PC-3 (cell line): ENCODE data around the gene ABTB2. TPM values are rescaled to one million over a fixed set of nuclear protein-coding genes. Genes with fewer than 3 reads are reported as not detected.

Experiments used
- ATAC-seq: fragments of 200-7000 bp; cut with Tn5 transposase; 2 replicates; pipeline ENCODE4 v1.9.1; 2020; ENCODE audit warnings: mild to moderate bottlenecking, moderate library complexity
- BruUV-seq: library from RNA; stranded (reverse); fragments of 400-500 nt; replicated peaks from 2 replicates; lab custom pipeline; 2021; lab: Mats Ljungman, UMichigan
- CTCF ChIA-PET: fragments of 300-600 bp; sonication (Branson Sonifier 250); formaldehyde crosslinking; loops from one replicate; lab custom pipeline; 2022; ENCODE audit warnings: antibody characterized with exemption; lab: Charles Lee
- POLR2A ChIA-PET: fragments of 300-600 bp; sonication (Branson Sonifier 250); formaldehyde crosslinking; loops from one replicate; lab custom pipeline; 2022; ENCODE audit warnings: antibody characterized with exemption; ENCODE audit not compliant: unreplicated experiment; lab: Charles Lee
- DNase-seq: peaks from one replicate; pipeline ENCODE4 v3.0.0-alpha.2; 2015
- H2AFZ ChIP-seq: fragments of 300-600 bp; sonication (generic); 2 replicates; pipeline ENCODE4 v1.6.0; 2016; ENCODE audit warnings: antibody characterized with exemption, low read length
- H3F3A ChIP-seq: fragments of 300-600 bp; sonication (generic); one replicate; pipeline ENCODE4 v1.6.0; 2017; ENCODE audit warnings: antibody characterized with exemption, low read length, control low read depth, mild to moderate bottlenecking; ENCODE audit not compliant: unreplicated experiment
- H3K27ac ChIP-seq: fragments of 300-600 bp; sonication (generic); 2 replicates; pipeline ENCODE4 v1.5.1; 2016; ENCODE audit warnings: mild to moderate bottlenecking, low read length
- H3K27me3 ChIP-seq: fragments of 300-600 bp; sonication (generic); 2 replicates; pipeline ENCODE4 v1.6.1; 2016; ENCODE audit warnings: low read length, mixed read lengths
- H3K36me3 ChIP-seq: fragments of 300-600 bp; sonication (generic); 2 replicates; pipeline ENCODE4 v1.6.1; 2016; ENCODE audit warnings: low read depth, mixed run types, low read length, mixed read lengths
- H3K4me1 ChIP-seq: fragments of 300-600 bp; sonication (generic); 2 replicates; pipeline ENCODE4 v1.5.1; 2016; ENCODE audit warnings: low read length; ENCODE audit not compliant: insufficient read depth
- H3K4me2 ChIP-seq: fragments of 300-600 bp; sonication (generic); 2 replicates; pipeline ENCODE4 v1.6.0; 2016; ENCODE audit warnings: low read length
- H3K4me3 ChIP-seq: fragments of 300-600 bp; sonication (generic); 2 replicates; pipeline ENCODE4 v1.5.1; 2016; ENCODE audit warnings: mild to moderate bottlenecking, low read length, mixed read lengths
- H3K79me2 ChIP-seq: fragments of 300-600 bp; sonication (generic); 2 replicates; pipeline ENCODE4 v1.6.1; 2017; ENCODE audit warnings: low read length, mixed read lengths
- H3K9ac ChIP-seq: fragments of 300-600 bp; sonication (generic); 2 replicates; pipeline ENCODE4 v1.6.0; 2016; ENCODE audit warnings: mild to moderate bottlenecking, low read length
- H3K9me2 ChIP-seq: fragments of 300-600 bp; sonication (generic); replicated peaks from 2 replicates; pipeline ENCODE4 v1.6.1; 2016; ENCODE audit warnings: mixed run types, low read length, mixed read lengths
- H3K9me3 ChIP-seq: fragments of 300-600 bp; sonication (generic); 2 replicates; pipeline ENCODE4 v1.6.1; 2016; ENCODE audit warnings: low read length, mixed read lengths
- H4K20me1 ChIP-seq: fragments of 300-600 bp; sonication (generic); 2 replicates; pipeline ENCODE4 v1.6.1; 2016; ENCODE audit warnings: low read length, mixed read lengths
- CTCF ChIP-seq: fragments of 300-600 bp; sonication (generic); conservative IDR thresholded peaks from 2 replicates; pipeline ENCODE4 v1.5.1; 2017; ENCODE audit warnings: antibody characterized with exemption, low read depth, mild to moderate bottlenecking, low read length
- EZH2 ChIP-seq: fragments of 300-600 bp; sonication (generic); IDR thresholded peaks from one replicate; pipeline ENCODE4 v1.6.1; 2017; ENCODE audit warnings: antibody characterized with exemption, mild to moderate bottlenecking, low read length; ENCODE audit not compliant: unreplicated experiment
- EZH2phosphoT487 ChIP-seq: fragments of 300-600 bp; sonication (generic); IDR thresholded peaks from 2 replicates; pipeline ENCODE4 v1.6.1; 2018; ENCODE audit warnings: mild to moderate bottlenecking, antibody characterized with exemption, low read length, borderline replicate concordance
- intact Hi-C: fragments of 100-400 bp; cut with micrococcal nuclease; formaldehyde crosslinking; loops from 2 replicates; pipeline ENCODE4 v1.9.0; 2023
- total RNA-seq: library from RNA; depleted of rRNA; stranded (reverse); fragments of >200 nt; gene quantifications from 2 replicates; pipeline ENCODE4 v1.2.3, GENCODE V29; 2014

ABTB2 gene
- total RNA-seq, 1 experiment from 2014 or later = 5.2 TPM

DNA sequence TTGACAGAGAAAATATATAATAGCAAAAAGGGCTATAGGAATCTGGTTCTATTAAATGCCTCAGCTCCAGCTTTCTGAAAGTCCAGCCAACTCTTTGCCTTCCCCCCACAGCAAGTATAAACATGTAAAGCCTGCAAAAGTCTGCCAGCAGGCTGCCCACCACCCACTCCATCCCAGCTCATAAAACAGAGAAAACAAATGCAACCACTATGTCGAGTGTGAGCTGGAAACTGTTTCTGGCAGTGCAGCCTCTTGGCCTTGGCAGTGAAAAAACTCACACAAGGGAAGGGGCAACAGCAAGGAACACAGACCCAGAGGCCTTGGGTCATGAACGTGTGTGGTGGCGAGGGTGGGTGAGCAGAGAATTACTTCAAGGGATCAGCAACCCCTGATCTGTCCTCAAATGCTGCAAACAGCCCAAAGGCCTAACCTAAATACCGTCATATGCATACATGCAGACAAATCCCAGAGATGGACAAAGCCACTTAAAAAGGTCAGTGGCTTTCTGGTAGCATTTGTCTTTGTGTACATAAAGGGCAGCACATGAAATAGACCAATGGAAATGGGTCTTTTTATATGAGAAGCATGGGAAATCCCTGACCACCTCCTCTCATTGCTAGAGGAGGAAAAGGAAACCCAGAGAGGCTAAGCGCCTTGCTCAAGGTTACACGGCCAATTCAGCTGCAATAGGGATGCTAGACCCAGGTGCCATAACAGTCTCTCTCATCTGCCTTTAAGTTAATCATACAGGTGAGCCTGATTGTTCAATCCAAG, 177.6 kb downstream of the ABTB2 start:
- no peaks in the 10 kb centered on the region for H4K20me1 ChIP-seq
- CTCF ChIA-PET = no interaction called here

DNA sequence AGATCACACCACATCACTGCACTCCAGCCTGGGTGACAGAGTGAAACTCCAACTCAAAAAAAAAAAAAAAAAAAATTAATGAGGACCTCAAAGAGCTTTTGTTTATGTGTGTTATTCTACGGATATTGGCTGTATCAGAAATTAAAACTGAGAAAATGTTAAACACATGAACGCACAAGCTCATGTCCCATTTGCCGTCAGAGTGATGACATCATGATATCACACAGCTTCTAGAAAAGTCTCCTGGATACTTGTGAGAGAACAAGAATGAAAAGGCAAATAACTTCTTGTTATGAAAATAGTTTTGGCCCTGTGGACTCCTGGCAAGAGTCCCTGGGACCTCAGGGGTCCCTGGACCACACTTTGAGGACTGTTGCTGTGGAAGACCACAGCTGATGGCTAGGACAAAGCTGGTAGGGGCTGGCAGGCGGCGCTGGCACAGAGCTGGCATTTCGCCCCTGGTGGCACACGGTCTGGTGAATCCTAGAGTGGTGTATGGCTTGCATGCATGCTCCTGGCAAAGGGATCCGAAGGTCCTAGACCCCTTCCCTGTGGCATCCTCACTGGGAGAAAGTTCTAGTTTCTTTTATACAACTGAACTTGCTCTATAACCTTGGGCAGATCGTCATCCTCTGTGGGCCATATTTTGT, 178.7 kb downstream of the ABTB2 start:
- no peak overlapping the region for H3K9ac ChIP-seq
- no peak for DNase-seq
- no peaks in the 10 kb centered on the region for H3F3A ChIP-seq
- ChIA-PET CTCF (interaction anchor here (0.6 kb wide), 1 partner anchor 188 kb away, joined by 3 read pairs; no protein-coding TSS in a partner anchor), POLR2A (interaction anchor here (0.6 to 0.7 kb wide), 2 partner anchors 14 to 290 kb away, joined by 3 to 4 read pairs; no protein-coding TSS in a partner anchor)
- TF ChIP-seq CTCF = no peak
- no peak for TF ChIP-seq EZH2phosphoT487
- no peak for TF ChIP-seq EZH2
- H3K4me2 ChIP-seq = no peak overlapping the region
- H3K79me2 ChIP-seq = no peaks in the 10 kb centered on the region
- H4K20me1 ChIP-seq = no peaks in the 10 kb centered on the region
- H3K9me2 ChIP-seq = no peaks in the 10 kb centered on the region
- H3K27me3 ChIP-seq = no peaks in the 10 kb centered on the region
- intact Hi-C loops = loop anchor here (10.0 kb wide), 1 partner anchor 86 kb away; no protein-coding TSS in a partner anchor
- no peaks in the 10 kb centered on the region for H3K36me3 ChIP-seq
- no peak overlapping the region for H2AFZ ChIP-seq
- BruUV-seq = no TSS peak
- no peak overlapping the region for H3K4me3 ChIP-seq
- no peaks in the 10 kb centered on the region for H3K9me3 ChIP-seq
- peaks cover 6% of the 10 kb centered on the region; the same call in 1 of the 2 replicates for H3K4me1 ChIP-seq
- H3K27ac ChIP-seq = no peak overlapping the region
- ATAC-seq = no peak

More for the DNA sequence above, 177.6 kb downstream of the ABTB2 start:
- H2AFZ ChIP-seq = no peak overlapping the region
- no peak overlapping the region for H3K4me2 ChIP-seq
- ATAC-seq = no peak
- no peak overlapping the region for H3K27ac ChIP-seq
- DNase-seq = no peak
- no peaks in the 10 kb centered on the region for H3K4me1 ChIP-seq
- H3K9me3 ChIP-seq = no peaks in the 10 kb centered on the region
- intact Hi-C loops = no loop called here
- H3K27me3 ChIP-seq = no peaks in the 10 kb centered on the region
- no peaks in the 10 kb centered on the region for H3K36me3 ChIP-seq
- H3K9ac ChIP-seq = no peak overlapping the region
- H3K79me2 ChIP-seq = no peaks in the 10 kb centered on the region
- POLR2A ChIA-PET = interaction anchor here (0.7 kb wide), 1 partner anchor 13 kb away, joined by 3 read pairs; no protein-coding TSS in a partner anchor
- no peak overlapping the region for H3K4me3 ChIP-seq
- TF ChIP-seq EZH2phosphoT487 = no peak
- no peak for TF ChIP-seq EZH2
- no peak for TF ChIP-seq CTCF
- H3F3A ChIP-seq = no peaks in the 10 kb centered on the region
- H3K9me2 ChIP-seq = no peaks in the 10 kb centered on the region
- BruUV-seq = no TSS peak
